ENCODE data around the gene CATSPERB. TPM values are rescaled to one million over a fixed set of nuclear protein-coding genes. Genes with fewer than 3 reads are reported as not detected.

CATSPERB gene
- total RNA-seq, 2 experiments from 2014 or later = 0.20 to 0.26 TPM

DNA sequence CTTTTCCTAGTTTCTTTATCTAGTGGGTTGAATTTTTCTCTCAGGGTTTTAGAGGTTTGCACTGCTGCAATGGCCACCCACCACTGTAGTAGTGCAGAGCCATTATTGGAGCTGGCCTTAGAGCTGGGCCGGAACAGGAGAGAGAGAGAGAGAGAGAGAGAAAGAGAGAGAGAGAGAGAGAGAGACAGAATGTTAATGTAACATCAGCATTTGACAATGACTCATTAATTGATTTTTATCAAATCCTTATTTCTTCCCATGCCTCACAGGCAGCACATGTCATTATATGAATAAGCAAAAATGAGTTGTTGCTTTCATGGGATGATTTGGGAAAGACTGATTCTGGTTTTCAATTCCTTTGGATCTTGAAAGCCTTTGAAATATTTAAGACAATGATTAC lies 145.5 kb downstream of the CATSPERB start:
- Mint-ChIP-seq H3K36me3 (ENCODE audit: low read depth) (peaks cover 8% of the 10 kb centered on the region), H3K27ac (no peak overlapping the region), H3K4me1 (ENCODE audit: low read depth) (peaks cover 3% of the 10 kb centered on the region), H3K27me3 (ENCODE audit: low read depth) (no peaks in the 10 kb centered on the region), H3K9me3 (peaks cover 21% of the 10 kb centered on the region), H3K4me3 (no peak overlapping the region)
- CTCF ChIA-PET = no interaction called here
- no peak for DNase-seq
- intact Hi-C loops (cut with micrococcal nuclease) = no loop called here

- intact Hi-C loops (cut with micrococcal nuclease) = no loop called here
- CTCF ChIA-PET = no interaction called here
- Mint-ChIP-seq H3K36me3 (ENCODE audit: low read depth) (peaks cover 8% of the 10 kb centered on the region), H3K4me1 (ENCODE audit: low read depth) (peaks cover 3% of the 10 kb centered on the region), H3K27ac (no peak overlapping the region), H3K9me3 (peaks cover 21% of the 10 kb centered on the region), H3K4me3 (no peak overlapping the region), H3K27me3 (ENCODE audit: low read depth) (no peaks in the 10 kb centered on the region)
- DNase-seq = no peak
Observed at GRCh38 chr14:91585856-91586255, 146.0 kb downstream of the CATSPERB start.

- no peak for DNase-seq
- Mint-ChIP-seq H3K27me3 (ENCODE audit: low read depth) (no peaks in the 10 kb centered on the region), H3K4me3 (no peak overlapping the region), H3K9me3 (peaks cover 21% of the 10 kb centered on the region), H3K4me1 (ENCODE audit: low read depth) (peaks cover 3% of the 10 kb centered on the region), H3K36me3 (ENCODE audit: low read depth) (peaks cover 8% of the 10 kb centered on the region), H3K27ac (no peak overlapping the region)
- intact Hi-C loops (cut with micrococcal nuclease) = no loop called here
- CTCF ChIA-PET = interaction anchor here (1.4 kb wide), 1 partner anchor 393 kb away, joined by 4 read pairs; no protein-coding TSS in a partner anchor
Observed at GRCh38 chr14:91582761-91583160, 149.1 kb downstream of the CATSPERB start.

GRCh38 chr14:91580876-91581577 lies 150.9 kb downstream of the CATSPERB start:
- CTCF ChIA-PET = interaction anchor here (0.6 to 1.4 kb wide), 4 partner anchors 15 to 394 kb away, joined by 3 to 5 read pairs (median 4); no protein-coding TSS in a partner anchor
- no peak overlapping the region for H3K27ac Mint-ChIP-seq
- H3K4me3 Mint-ChIP-seq = no peak overlapping the region
- intact Hi-C loops (cut with micrococcal nuclease) = no loop called here
- H3K9me3 Mint-ChIP-seq = peaks cover 14% of the 10 kb centered on the region
- peaks cover 3% of the 10 kb centered on the region for H3K4me1 Mint-ChIP-seq (ENCODE audit: low read depth)
- H3K27me3 Mint-ChIP-seq (ENCODE audit: low read depth) = no peaks in the 10 kb centered on the region
- peaks cover 3% of the 10 kb centered on the region for H3K36me3 Mint-ChIP-seq (ENCODE audit: low read depth)
- DNase-seq = no peak

DNA sequence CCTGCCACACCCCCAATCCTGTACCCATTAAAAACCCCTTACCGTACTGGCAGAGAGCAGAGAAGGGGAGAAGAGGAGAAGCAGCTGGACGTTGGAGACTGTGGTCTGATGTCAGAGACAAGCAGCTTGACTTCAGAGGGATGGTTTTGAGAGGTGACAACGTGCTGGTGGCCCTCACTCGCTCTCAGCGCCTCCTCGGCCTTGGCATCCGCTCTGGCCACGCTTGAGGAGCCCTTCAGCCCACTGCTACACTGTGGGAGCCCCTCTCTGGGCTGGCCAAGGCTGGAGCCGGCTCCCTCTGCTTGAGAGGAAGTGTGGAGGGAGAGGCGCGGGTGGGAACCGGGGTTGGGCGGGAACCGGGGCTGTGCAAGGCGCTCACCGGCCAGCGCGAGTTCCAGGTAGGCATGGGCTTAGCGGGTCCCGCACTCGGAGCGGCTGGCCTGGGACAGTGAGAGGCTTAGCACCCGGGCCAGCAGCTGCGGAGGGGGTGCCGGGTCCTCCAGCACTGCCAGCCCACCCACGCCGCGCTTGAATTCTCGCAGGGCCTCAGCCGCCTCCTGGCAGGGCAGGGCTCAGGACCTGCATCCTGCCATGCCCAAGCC lies 154.2 kb downstream of the CATSPERB start:
- intact Hi-C loops (cut with micrococcal nuclease) = no loop called here
- no peak for DNase-seq
- Mint-ChIP-seq H3K9me3 (peaks cover 1% of the 10 kb centered on the region), H3K27me3 (ENCODE audit: low read depth) (no peaks in the 10 kb centered on the region), H3K36me3 (ENCODE audit: low read depth) (no peaks in the 10 kb centered on the region), H3K4me1 (ENCODE audit: low read depth) (peaks cover 16% of the 10 kb centered on the region), H3K27ac (no peak overlapping the region), H3K4me3 (no peak overlapping the region)
- CTCF ChIA-PET = no interaction called here

- DNase-seq = no peak
- no peak overlapping the region for H3K4me3 Mint-ChIP-seq
- peaks cover 13% of the 10 kb centered on the region for H3K4me1 Mint-ChIP-seq (ENCODE audit: low read depth)
- H3K27me3 Mint-ChIP-seq (ENCODE audit: low read depth) = no peaks in the 10 kb centered on the region
- intact Hi-C loops (cut with micrococcal nuclease) = loop anchor here (2.0 kb wide), 1 partner anchor 65 kb away; the partner anchor contains the start of gene PPP4R3A
- H3K36me3 Mint-ChIP-seq (ENCODE audit: low read depth) = no peaks in the 10 kb centered on the region
- peak overlapping the region; percentile 63 for H3K27ac Mint-ChIP-seq
- H3K9me3 Mint-ChIP-seq = peaks cover 1% of the 10 kb centered on the region
- CTCF ChIA-PET = interaction anchor here (0.6 kb wide), 1 partner anchor 42 kb away, joined by 3 read pairs; no protein-coding TSS in a partner anchor
Observed at GRCh38 chr14:91575469-91576208, 156.2 kb downstream of the CATSPERB start.

DNA sequence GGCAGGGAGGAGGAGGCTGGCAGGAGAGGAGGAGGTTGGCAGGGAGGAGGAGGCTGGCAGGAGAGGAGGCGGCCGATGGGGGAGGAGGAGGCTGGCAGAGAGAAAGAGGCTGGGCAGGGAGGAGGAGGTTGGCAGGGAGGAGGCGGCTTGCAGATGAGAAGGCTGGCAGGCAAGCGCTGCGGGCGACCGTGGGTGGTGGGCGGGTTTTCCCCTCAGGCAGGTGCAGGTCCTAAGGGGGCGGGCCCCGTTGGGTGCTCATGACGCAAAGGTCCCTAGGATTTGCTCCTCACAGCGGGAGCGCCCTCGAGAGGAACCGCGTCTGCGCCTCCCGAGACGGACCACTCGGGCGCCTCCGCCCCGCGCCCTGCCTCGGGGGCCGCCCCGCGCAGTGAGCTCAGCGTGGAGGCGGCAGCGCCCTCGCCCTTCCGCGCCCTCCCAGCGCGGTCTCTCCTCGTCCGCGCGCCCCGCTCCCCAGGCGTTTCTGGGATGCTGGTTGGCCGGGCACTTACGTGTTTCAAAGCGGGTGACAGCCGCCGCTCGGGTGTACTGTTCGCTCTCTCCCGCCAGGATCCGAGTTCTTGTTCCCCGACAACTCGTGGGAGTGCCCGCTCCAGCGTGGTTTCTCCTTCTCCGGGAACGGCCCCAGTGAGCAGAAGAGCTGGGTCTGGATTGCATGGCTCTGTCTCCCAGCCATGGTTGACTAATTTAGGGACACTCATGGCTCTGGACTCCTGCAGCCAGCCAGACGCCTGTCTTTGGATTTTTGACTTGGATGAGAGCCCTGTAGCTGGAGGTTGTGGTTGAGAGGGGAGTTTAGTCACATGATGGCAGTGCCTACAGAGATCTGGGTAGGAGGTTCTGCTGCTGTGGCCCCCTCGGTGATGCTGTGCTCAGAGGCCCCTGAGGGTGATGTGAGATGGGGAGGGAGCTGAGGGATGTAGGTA lies 157.7 kb downstream of the CATSPERB start:
- CTCF ChIA-PET = interaction anchor here (1.2 kb wide), 1 partner anchor 337 kb away, joined by 3 read pairs; no protein-coding TSS in a partner anchor
- no peak overlapping the region for H3K27ac Mint-ChIP-seq
- intact Hi-C loops (cut with micrococcal nuclease) = loop anchor here (1.0 to 5.0 kb wide), 4 partner anchors 63 to 251 kb away; partner anchors contain the start of genes CCDC88C and PPP4R3A
- peak overlapping the region; percentile 74 for H3K4me3 Mint-ChIP-seq
- no peaks in the 10 kb centered on the region for H3K36me3 Mint-ChIP-seq (ENCODE audit: low read depth)
- H3K9me3 Mint-ChIP-seq = peaks cover 1% of the 10 kb centered on the region
- H3K4me1 Mint-ChIP-seq (ENCODE audit: low read depth) = peaks cover 13% of the 10 kb centered on the region
- no peaks in the 10 kb centered on the region for H3K27me3 Mint-ChIP-seq (ENCODE audit: low read depth)
- peak; percentile 96 for DNase-seq

DNA sequence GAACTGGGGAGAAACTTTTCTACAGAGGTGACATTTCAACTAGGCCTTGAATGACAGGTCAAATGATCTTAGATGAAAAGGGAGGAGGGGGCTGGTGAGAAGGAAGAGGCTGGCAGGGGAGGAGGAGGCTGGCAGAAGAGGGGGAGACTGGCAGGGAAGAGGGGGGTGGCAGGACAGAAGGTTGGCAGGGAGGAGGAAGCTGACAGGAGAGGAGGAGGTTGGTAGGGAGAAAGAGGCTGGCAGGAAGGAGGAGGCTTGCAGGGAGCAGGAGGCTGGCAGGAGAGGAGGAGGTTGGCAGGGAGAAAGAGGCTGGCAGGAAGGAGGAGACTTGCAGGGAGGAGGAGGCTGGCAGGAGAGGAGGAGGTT lies 158.4 kb downstream of the CATSPERB start:
- peaks cover 1% of the 10 kb centered on the region for H3K9me3 Mint-ChIP-seq
- H3K4me1 Mint-ChIP-seq (ENCODE audit: low read depth) = peaks cover 13% of the 10 kb centered on the region
- CTCF ChIA-PET = interaction anchor here (1.2 kb wide), 1 partner anchor 338 kb away, joined by 3 read pairs; no protein-coding TSS in a partner anchor
- peak overlapping the region; percentile 66 for H3K4me3 Mint-ChIP-seq
- H3K36me3 Mint-ChIP-seq (ENCODE audit: low read depth) = no peaks in the 10 kb centered on the region
- H3K27me3 Mint-ChIP-seq (ENCODE audit: low read depth) = no peaks in the 10 kb centered on the region
- no peak for DNase-seq
- no peak overlapping the region for H3K27ac Mint-ChIP-seq
- intact Hi-C loops (cut with micrococcal nuclease) = loop anchor here (5.0 kb wide), 1 partner anchor 156 kb away; the partner anchor contains the start of gene CCDC88C

DNA sequence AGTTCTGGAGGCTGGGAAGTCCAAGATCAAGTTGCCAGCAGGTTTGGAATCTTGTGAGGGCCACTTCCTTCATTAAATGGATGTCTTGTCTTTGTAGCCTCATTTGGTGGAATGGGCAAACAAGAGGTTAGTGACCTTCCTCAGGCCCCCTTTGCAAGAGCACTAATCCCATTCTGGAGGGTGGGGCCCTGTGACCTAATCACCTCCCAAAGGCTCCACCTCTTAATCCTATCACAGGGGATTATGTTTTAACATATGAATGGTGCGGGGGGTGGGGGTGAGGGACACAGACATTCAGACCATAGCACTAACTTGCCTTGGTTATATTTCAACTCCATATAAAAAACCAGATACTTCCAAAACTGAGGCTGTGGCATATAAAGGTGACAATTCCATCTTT lies 161.9 kb downstream of the CATSPERB start:
- no peaks in the 10 kb centered on the region for H3K36me3 Mint-ChIP-seq (ENCODE audit: low read depth)
- no peak overlapping the region for H3K27ac Mint-ChIP-seq
- CTCF ChIA-PET = no interaction called here
- no peak for DNase-seq
- intact Hi-C loops (cut with micrococcal nuclease) = loop anchor here (5.0 kb wide), 1 partner anchor 153 kb away; the partner anchor contains the start of gene CCDC88C
- no peak overlapping the region for H3K4me3 Mint-ChIP-seq
- H3K9me3 Mint-ChIP-seq = no peaks in the 10 kb centered on the region
- no peaks in the 10 kb centered on the region for H3K27me3 Mint-ChIP-seq (ENCODE audit: low read depth)
- peaks cover 12% of the 10 kb centered on the region for H3K4me1 Mint-ChIP-seq (ENCODE audit: low read depth)

DNA sequence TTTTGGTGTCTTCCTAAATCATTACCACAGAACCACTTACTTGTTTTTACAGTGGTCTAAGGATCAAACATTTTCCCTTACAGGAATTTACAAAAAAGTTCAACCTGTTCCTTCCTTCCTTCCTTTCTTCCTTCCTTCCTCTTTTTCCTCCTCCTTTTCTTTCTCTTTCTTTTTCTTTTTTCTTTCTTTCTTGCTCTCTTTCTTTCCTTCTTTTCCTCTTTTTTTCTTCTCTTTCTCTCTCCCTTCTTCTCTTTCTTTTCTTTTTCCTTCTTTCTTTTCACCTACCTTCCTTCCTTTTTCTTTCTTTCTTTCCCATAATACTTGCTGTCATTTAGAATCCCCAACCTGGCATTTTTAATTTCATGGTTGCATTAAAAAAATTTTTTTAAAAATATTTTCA lies 162.6 kb downstream of the CATSPERB start:
- intact Hi-C loops (cut with micrococcal nuclease) = no loop called here
- CTCF ChIA-PET = no interaction called here
- Mint-ChIP-seq H3K27ac (no peak overlapping the region), H3K9me3 (no peaks in the 10 kb centered on the region), H3K4me3 (no peak overlapping the region), H3K27me3 (ENCODE audit: low read depth) (peaks cover 2% of the 10 kb centered on the region), H3K4me1 (ENCODE audit: low read depth) (peaks cover 5% of the 10 kb centered on the region), H3K36me3 (ENCODE audit: low read depth) (no peaks in the 10 kb centered on the region)
- DNase-seq = no peak

DNA sequence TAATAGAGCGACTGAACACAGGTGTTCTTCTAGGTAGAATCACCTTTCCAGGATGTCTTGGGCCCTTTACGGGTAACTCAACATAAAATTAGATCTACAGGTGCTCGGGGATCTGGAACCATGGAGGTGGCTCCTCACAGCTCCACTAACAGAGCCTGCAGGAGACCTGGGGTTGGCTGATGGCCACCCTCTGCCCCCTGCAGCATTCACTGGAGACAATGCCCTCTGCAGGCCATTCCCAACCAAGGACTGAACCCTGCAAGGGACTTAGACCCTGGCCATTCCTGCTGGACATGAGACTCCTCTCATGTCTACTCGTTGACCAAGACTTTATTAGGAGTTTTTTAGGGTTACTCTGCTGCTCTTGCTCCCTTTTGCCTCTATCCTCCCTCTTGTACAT lies 163.3 kb downstream of the CATSPERB start:
- H3K4me1 Mint-ChIP-seq (ENCODE audit: low read depth) = peaks cover 4% of the 10 kb centered on the region
- CTCF ChIA-PET = interaction anchor here (0.6 kb wide), 1 partner anchor 367 kb away, joined by 3 read pairs; no protein-coding TSS in a partner anchor

More for the DNA sequence above, 163.3 kb downstream of the CATSPERB start:
- H3K4me3 Mint-ChIP-seq = no peak overlapping the region
- no peaks in the 10 kb centered on the region for H3K9me3 Mint-ChIP-seq
- peak; percentile 12 for DNase-seq
- peaks cover 2% of the 10 kb centered on the region for H3K27me3 Mint-ChIP-seq (ENCODE audit: low read depth)
- intact Hi-C loops (cut with micrococcal nuclease) = no loop called here
- H3K27ac Mint-ChIP-seq = no peak overlapping the region
- no peaks in the 10 kb centered on the region for H3K36me3 Mint-ChIP-seq (ENCODE audit: low read depth)

All from activated naive CD4-positive, alpha-beta T cell treated with anti-CD3 and anti-CD28 coated beads for 36 hours (primary cell).